Measurements from ENCODE around the gene SPATA7. TPM values are rescaled to one million over a fixed set of nuclear protein-coding genes. Genes with fewer than 3 reads are reported as not detected.

The SPATA7 gene
- total RNA-seq, 1 donor from 2014 or later = 2.5 TPM

DNA sequence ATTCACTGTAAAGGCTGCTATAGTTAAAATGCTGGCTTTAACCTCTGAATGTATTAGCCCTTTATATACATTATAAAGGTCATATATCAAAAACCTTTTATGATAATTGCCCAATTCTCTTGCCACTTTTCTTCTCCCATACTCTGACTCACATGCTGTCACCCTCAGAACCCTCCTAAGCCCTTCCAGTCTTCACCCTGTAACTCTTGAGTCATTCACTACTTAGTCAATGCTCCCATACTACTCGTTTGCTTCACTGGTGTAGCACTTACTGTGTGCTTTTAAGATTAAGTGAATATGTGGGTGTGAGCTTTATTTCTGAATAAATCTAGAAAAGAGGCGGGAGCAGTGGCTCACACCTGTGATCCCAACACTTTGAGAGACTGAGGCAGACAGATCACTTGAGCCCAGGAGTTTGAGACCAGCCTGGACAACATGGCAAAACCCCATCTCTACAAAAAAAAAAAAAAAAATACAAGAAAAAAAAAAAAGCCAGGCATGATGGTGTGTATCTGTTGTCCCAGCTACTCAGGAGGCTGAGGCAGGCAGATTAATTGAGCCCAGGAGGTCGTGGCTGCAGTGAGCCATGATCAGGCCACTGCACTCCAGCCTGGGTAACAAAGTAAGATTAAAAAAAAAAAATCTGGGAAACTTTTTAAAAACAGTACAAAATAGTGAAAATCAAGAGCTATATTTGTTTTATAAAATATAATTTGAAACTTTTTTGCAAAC is 37.6 kb downstream of the SPATA7 start:
- H3K36me3 Mint-ChIP-seq (ENCODE audit: low read depth) = no peaks in the 10 kb centered on the region
- no peak overlapping the region for H3K27ac Mint-ChIP-seq
- DNase-seq (ENCODE audit: low spot score) = no peak
- H3K4me1 Mint-ChIP-seq (ENCODE audit: low read depth) = no peaks in the 10 kb centered on the region
- no peak overlapping the region for H3K4me3 Mint-ChIP-seq
- intact Hi-C loops (cut with micrococcal nuclease) = no loop called here
- H3K27me3 Mint-ChIP-seq (ENCODE audit: insufficient read depth) = no peaks in the 10 kb centered on the region
- peaks cover 5% of the 10 kb centered on the region for H3K9me3 Mint-ChIP-seq

DNA sequence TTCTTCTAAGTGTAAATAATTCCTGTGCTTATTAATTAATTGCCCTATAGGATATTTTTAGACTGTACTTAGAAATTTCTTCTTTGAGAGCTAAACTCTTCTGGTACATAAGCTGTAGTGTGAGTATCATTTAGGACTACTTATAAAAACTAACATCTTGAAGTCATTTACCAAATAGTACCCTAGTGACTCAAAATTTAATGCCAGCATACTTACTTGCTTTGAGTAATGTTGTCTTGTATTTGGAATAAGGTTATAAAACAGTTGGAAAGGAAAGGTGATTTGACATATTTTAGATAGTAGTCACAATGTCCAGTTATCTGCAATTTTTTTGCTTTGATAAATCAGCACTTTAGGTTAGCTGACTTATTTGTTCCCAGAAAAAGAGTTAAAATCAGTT is 39.1 kb downstream of the SPATA7 start:
- H3K4me3 Mint-ChIP-seq = no peak overlapping the region
- H3K36me3 Mint-ChIP-seq (ENCODE audit: low read depth) = no peaks in the 10 kb centered on the region
- no peak for DNase-seq (ENCODE audit: low spot score)
- no peaks in the 10 kb centered on the region for H3K27me3 Mint-ChIP-seq (ENCODE audit: insufficient read depth)
- H3K9me3 Mint-ChIP-seq = peaks cover 3% of the 10 kb centered on the region
- intact Hi-C loops (cut with micrococcal nuclease) = no loop called here
- no peak overlapping the region for H3K27ac Mint-ChIP-seq
- no peaks in the 10 kb centered on the region for H3K4me1 Mint-ChIP-seq (ENCODE audit: low read depth)

- no peak for DNase-seq (ENCODE audit: low spot score)
- Mint-ChIP-seq H3K36me3 (ENCODE audit: low read depth) (no peaks in the 10 kb centered on the region), H3K4me1 (ENCODE audit: low read depth) (no peaks in the 10 kb centered on the region), H3K9me3 (no peaks in the 10 kb centered on the region), H3K27ac (no peak overlapping the region), H3K4me3 (no peak overlapping the region), H3K27me3 (ENCODE audit: insufficient read depth) (no peaks in the 10 kb centered on the region)
- intact Hi-C loops (cut with micrococcal nuclease) = no loop called here
Measured at GRCh38 chr14:88426271-88426670, 40.8 kb downstream of the SPATA7 start.

DNA sequence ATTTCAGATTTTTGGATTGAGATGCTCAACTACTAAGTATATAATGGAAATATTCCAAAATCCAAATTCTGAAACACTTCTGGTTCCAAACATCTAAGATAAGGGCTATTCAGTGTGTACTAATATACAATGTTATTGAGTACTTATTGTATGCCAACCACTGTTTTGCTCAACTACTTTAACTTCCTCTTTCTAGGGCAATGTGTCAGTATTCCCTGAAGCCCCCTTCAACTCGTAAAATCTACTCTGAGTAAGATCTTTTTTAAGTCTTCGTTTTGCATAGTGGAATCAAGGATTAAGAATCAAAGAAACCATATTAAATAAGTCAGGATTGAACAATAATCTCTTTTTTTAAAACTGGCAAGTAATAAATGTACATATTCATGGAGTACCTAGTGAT is 45.5 kb downstream of the SPATA7 start:
- H3K36me3 Mint-ChIP-seq (ENCODE audit: low read depth) = no peaks in the 10 kb centered on the region

GRCh38 chr14:88437658-88438057 is 52.2 kb downstream of the SPATA7 start:
- Mint-ChIP-seq H3K4me3 (no peak overlapping the region), H3K4me1 (ENCODE audit: low read depth) (no peaks in the 10 kb centered on the region), H3K27ac (no peak overlapping the region), H3K36me3 (ENCODE audit: low read depth) (no peaks in the 10 kb centered on the region), H3K9me3 (no peaks in the 10 kb centered on the region), H3K27me3 (ENCODE audit: insufficient read depth) (no peaks in the 10 kb centered on the region)
- DNase-seq (ENCODE audit: low spot score) = no peak
- intact Hi-C loops (cut with micrococcal nuclease) = no loop called here

More for the DNA sequence above, 45.5 kb downstream of the SPATA7 start:
- Mint-ChIP-seq H3K27me3 (ENCODE audit: insufficient read depth) (no peaks in the 10 kb centered on the region), H3K4me3 (no peak overlapping the region), H3K4me1 (ENCODE audit: low read depth) (no peaks in the 10 kb centered on the region), H3K9me3 (no peaks in the 10 kb centered on the region), H3K27ac (no peak overlapping the region)
- no peak for DNase-seq (ENCODE audit: low spot score)
- intact Hi-C loops (cut with micrococcal nuclease) = no loop called here

DNA sequence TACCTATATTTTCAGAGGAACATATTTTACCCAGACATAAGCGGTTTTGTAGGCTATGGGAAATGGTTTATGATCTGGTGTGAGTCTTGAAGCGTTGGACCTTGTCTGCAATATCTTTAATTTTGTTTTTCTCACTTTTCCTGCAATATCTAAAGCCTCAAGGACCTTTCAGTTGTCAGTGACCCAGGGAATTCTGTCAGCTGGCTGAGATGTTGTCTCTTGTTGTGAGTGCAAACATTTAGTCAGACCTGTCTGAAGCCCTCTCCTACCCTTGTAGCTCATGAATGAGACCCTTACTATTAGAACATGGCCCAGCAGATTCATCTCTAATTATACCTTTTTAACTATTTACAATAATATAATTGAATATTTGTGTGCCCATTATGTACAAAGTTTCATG is 53.6 kb downstream of the SPATA7 start:
- DNase-seq (ENCODE audit: low spot score) = no peak
- Mint-ChIP-seq H3K9me3 (no peaks in the 10 kb centered on the region), H3K4me1 (ENCODE audit: low read depth) (no peaks in the 10 kb centered on the region), H3K27ac (no peak overlapping the region), H3K27me3 (ENCODE audit: insufficient read depth) (no peaks in the 10 kb centered on the region), H3K36me3 (ENCODE audit: low read depth) (no peaks in the 10 kb centered on the region), H3K4me3 (no peak overlapping the region)
- intact Hi-C loops (cut with micrococcal nuclease) = no loop called here

DNA sequence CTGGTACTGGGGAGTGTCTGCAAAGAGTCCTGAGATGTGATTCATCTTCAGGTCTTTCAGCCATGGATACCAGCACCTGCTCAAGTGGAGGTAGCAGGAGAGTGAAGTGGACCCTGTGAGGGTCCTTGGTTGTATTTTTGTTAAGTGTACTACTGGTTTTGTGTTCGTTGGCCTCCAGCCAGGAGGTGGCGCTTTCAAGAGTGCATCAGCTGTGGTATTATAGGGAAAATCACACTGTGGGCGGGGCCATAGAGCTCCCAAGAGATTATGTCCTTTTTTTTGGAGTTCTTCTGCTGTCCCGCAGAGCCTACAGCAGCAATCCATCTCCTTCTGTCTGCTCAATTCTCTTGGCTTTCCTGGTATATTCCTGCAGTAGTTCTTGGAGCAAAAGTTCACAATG is 66.8 kb downstream of the SPATA7 start:
- Mint-ChIP-seq H3K4me1 (ENCODE audit: low read depth) (no peaks in the 10 kb centered on the region), H3K27me3 (ENCODE audit: insufficient read depth) (no peaks in the 10 kb centered on the region), H3K27ac (no peak overlapping the region), H3K4me3 (no peak overlapping the region), H3K9me3 (peaks cover 14% of the 10 kb centered on the region), H3K36me3 (ENCODE audit: low read depth) (peaks cover 2% of the 10 kb centered on the region)
- DNase-seq (ENCODE audit: low spot score) = no peak
- intact Hi-C loops (cut with micrococcal nuclease) = no loop called here

GRCh38 chr14:88454886-88455285 is 69.4 kb downstream of the SPATA7 start:
- intact Hi-C loops (cut with micrococcal nuclease) = no loop called here
- Mint-ChIP-seq H3K9me3 (peaks cover 8% of the 10 kb centered on the region), H3K4me1 (ENCODE audit: low read depth) (no peaks in the 10 kb centered on the region)

DNA sequence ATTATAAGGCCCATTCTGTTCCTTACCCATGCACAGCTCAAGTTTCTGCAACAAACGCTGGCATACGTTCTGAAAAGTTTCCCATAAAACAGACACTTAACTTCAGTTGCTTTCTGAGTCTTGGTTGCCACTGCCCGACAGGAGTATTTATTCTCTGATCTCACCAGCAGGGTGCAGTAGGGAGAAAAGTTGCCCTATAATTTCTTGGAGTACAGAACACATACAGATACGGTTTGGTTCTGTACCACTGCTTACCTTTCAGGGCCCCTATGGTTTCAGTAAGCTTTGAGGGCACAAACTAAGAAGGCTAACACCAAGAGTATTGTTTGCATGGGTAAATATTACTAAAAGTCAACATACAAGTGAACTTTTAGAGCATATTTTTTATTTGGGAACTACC is 77.9 kb downstream of the SPATA7 start:
- DNase-seq (ENCODE audit: low spot score) = no peak
- intact Hi-C loops (cut with micrococcal nuclease) = no loop called here
- Mint-ChIP-seq H3K4me1 (ENCODE audit: low read depth) (no peaks in the 10 kb centered on the region), H3K4me3 (no peak overlapping the region), H3K27me3 (ENCODE audit: insufficient read depth) (no peaks in the 10 kb centered on the region), H3K9me3 (no peaks in the 10 kb centered on the region), H3K36me3 (ENCODE audit: low read depth) (no peaks in the 10 kb centered on the region), H3K27ac (no peak overlapping the region)

More at GRCh38 chr14:88454886-88455285, 69.4 kb downstream of the SPATA7 start:
- Mint-ChIP-seq H3K4me3 (no peak overlapping the region), H3K27ac (no peak overlapping the region), H3K36me3 (ENCODE audit: low read depth) (no peaks in the 10 kb centered on the region), H3K27me3 (ENCODE audit: insufficient read depth) (no peaks in the 10 kb centered on the region)
- DNase-seq (ENCODE audit: low spot score) = no peak

GRCh38 chr14:88468406-88468805 is 82.9 kb downstream of the SPATA7 start:
- intact Hi-C loops (cut with micrococcal nuclease) = no loop called here
- H3K4me1 Mint-ChIP-seq (ENCODE audit: low read depth) = no peaks in the 10 kb centered on the region
- H3K27ac Mint-ChIP-seq = no peak overlapping the region
- H3K36me3 Mint-ChIP-seq (ENCODE audit: low read depth) = no peaks in the 10 kb centered on the region
- DNase-seq (ENCODE audit: low spot score) = no peak
- no peak overlapping the region for H3K4me3 Mint-ChIP-seq
- H3K27me3 Mint-ChIP-seq (ENCODE audit: insufficient read depth) = no peaks in the 10 kb centered on the region
- no peaks in the 10 kb centered on the region for H3K9me3 Mint-ChIP-seq

DNA sequence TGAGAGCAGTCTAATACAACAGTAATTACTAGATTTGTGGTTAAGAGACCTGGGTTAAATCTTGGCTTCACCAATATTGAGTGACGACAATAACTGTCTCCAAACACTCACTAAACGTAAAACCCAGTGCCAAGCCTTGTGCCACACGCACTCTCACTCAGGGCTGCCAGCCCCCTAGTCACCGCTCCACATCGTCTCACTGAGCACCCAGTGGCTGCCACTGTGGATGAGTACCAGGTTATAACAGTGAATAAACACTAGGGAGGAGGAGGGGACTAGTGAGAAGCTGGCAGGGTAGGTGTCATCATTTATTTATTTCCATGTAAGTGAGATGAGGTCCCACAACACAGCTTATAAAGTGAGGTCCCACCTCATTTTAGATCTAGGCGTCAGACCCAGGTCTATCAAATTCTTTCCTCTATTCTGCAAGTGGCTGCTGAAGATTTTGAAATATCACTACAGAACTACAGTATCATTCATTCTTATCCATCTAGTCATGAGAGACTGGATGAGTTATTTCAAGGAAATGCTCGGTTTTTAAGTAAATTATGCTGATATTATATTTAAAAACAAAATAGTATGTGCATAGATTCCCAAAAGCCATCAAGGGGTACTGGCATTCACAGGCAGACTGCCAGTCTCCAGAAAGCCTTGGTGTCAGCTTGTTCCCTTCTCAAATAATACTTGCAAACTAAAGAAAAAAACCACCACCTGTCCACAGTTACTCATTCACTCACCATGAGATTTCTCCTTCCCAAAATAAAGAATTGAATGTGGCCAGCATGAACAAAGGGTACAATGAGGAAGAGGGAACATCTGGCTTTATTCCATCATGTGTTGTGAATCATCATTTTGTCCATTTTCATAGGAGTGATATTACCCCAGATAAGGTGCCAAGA is 85.3 kb downstream of the SPATA7 start:
- intact Hi-C loops (cut with micrococcal nuclease) = no loop called here
- H3K27ac Mint-ChIP-seq = no peak overlapping the region
- no peak overlapping the region for H3K4me3 Mint-ChIP-seq
- H3K36me3 Mint-ChIP-seq (ENCODE audit: low read depth) = no peaks in the 10 kb centered on the region
- H3K27me3 Mint-ChIP-seq (ENCODE audit: insufficient read depth) = no peaks in the 10 kb centered on the region
- no peaks in the 10 kb centered on the region for H3K9me3 Mint-ChIP-seq
- DNase-seq (ENCODE audit: low spot score) = no peak
- H3K4me1 Mint-ChIP-seq (ENCODE audit: low read depth) = no peaks in the 10 kb centered on the region

DNA sequence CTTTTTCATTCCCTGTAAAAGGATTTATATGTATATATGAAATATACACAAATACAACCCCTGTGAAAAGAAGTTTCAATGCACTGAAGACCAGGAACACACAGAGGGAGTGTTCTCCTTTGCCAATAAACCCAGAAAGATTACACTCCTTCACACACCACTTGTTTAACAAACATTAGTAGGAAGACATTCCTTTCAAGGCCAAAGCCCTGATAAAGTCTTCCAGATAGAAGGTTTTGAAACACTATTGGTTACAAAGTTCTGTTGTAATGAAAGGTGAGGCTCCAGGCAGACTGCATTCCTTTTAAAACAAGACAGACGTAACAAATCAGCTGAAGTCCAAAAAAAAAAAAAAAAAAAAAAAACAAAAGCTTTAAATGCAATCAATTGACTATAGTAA is 88.3 kb downstream of the SPATA7 start:
- Mint-ChIP-seq H3K4me3 (no peak overlapping the region), H3K27ac (no peak overlapping the region), H3K9me3 (no peaks in the 10 kb centered on the region), H3K27me3 (ENCODE audit: insufficient read depth) (no peaks in the 10 kb centered on the region), H3K36me3 (ENCODE audit: low read depth) (no peaks in the 10 kb centered on the region), H3K4me1 (ENCODE audit: low read depth) (no peaks in the 10 kb centered on the region)
- no peak for DNase-seq (ENCODE audit: low spot score)
- intact Hi-C loops (cut with micrococcal nuclease) = no loop called here

GRCh38 chr14:88476214-88476774 is 90.8 kb downstream of the SPATA7 start:
- H3K9me3 Mint-ChIP-seq = no peaks in the 10 kb centered on the region
- intact Hi-C loops (cut with micrococcal nuclease) = no loop called here
- no peak overlapping the region for H3K27ac Mint-ChIP-seq
- H3K4me1 Mint-ChIP-seq (ENCODE audit: low read depth) = no peaks in the 10 kb centered on the region
- H3K27me3 Mint-ChIP-seq (ENCODE audit: insufficient read depth) = no peaks in the 10 kb centered on the region
- H3K4me3 Mint-ChIP-seq = no peak overlapping the region
- DNase-seq (ENCODE audit: low spot score) = no peak
- H3K36me3 Mint-ChIP-seq (ENCODE audit: low read depth) = no peaks in the 10 kb centered on the region

Measured in activated T-helper 1 cell treated with anti-CD3 and anti-CD28 coated beads, Interleukin-12 subunit alpha, Interleukin-12 subunit beta, Interleukin-2, Interleukin-4 antibody, amounts not matched to agents 30 ng/mL and 10 ng/mL and 1 ng/mL, durations not matched to agents 14 hours and 24 hours and 36 hours (primary cell).